HCT116 (cell line): ENCODE measurements around the gene ZNF800. TPM values are rescaled to one million over a fixed set of nuclear protein-coding genes. Genes with fewer than 3 reads are reported as not detected.

Experiments used
- ATAC-seq: fragments of 200-7000 bp; cut with Tn5 transposase; 2 replicates; pipeline ENCODE4 v1.9.1; 2020; ENCODE audit warnings: mild to moderate bottlenecking, moderate library complexity
- BruUV-seq: library from RNA; stranded (reverse); fragments of 400-500 nt; replicated peaks from 2 replicates; lab custom pipeline; 2021; lab: Mats Ljungman, UMichigan
- CTCF ChIA-PET: fragments of 300-600 bp; sonication (Branson Sonifier 250); formaldehyde crosslinking; loops from one replicate; lab custom pipeline; 2021; ENCODE audit warnings: antibody characterized with exemption; lab: Charles Lee
- POLR2A ChIA-PET: fragments of 300-600, 350-600 bp; sonication (Branson Sonifier 250); formaldehyde crosslinking; loops from one replicate; lab custom pipeline; 2021; ENCODE audit warnings: antibody characterized with exemption; lab: Charles Lee
- RAD21 ChIA-PET, 2 experiments: fragments of 300-600 bp; sonication (Branson Sonifier 250); formaldehyde crosslinking; loops; one replicate each; lab custom pipeline; 2023; ENCODE audit warnings: low total read pairs in 2 of 2; ENCODE audit not compliant: uncharacterized antibody in 2 of 2, unreplicated experiment in 2 of 2, low non-redundant PET in 1 of 2; lab: Charles Lee
- DNase-seq: peaks from one replicate; pipeline ENCODE4 v3.0.0-alpha.2; 2010; ENCODE audit warnings: low read depth, low spot score
- H2AFZ ChIP-seq: fragments of 200-600 bp; shearing (Covaris generic), sonication (generic); 2 replicates; pipeline ENCODE4 v1.6.1; 2017; ENCODE audit warnings: low read depth, mixed run types, mixed read lengths, antibody characterized with exemption, low read length; ENCODE audit not compliant: poor library complexity, severe bottlenecking
- H3K27ac ChIP-seq: 2 replicates; pipeline ENCODE4 v1.5.1; 2012; ENCODE audit warnings: low read depth, low read length
- H3K27me3 ChIP-seq: fragments of 200-600 bp; sonication (generic); 2 replicates; pipeline ENCODE4 v1.6.1; 2016; ENCODE audit warnings: mixed run types, low read length, mixed read lengths; ENCODE audit not compliant: insufficient read depth
- H3K36me3 ChIP-seq, 2 experiments: fragments of 200-500 bp in 1 of 2; fragments of 200-600 bp in 1 of 2; sonication (Bioruptor generic) in 1 of 2; sonication (generic) in 1 of 2; 2 replicates each; pipeline versions ENCODE4 v1.5.1 to v1.6.1; 2014 to 2016; ENCODE audit warnings: low read length in 2 of 2, inconsistent platforms in 1 of 2, mixed read lengths in 1 of 2, mixed run types in 1 of 2; ENCODE audit not compliant: insufficient read depth in 2 of 2, control insufficient read depth in 1 of 2
- H3K4me1 ChIP-seq, 2 experiments: fragments of 200-600 bp in 1 of 2; sonication (generic) in 1 of 2; 2 replicates each; pipeline versions ENCODE4 v1.5.1 to v1.6.1; 2012 to 2017; ENCODE audit warnings: low read length in 2 of 2, inconsistent platforms in 1 of 2, mild to moderate bottlenecking in 1 of 2, mixed read lengths in 1 of 2, mixed run types in 1 of 2, moderate library complexity in 1 of 2; ENCODE audit not compliant: insufficient read depth in 2 of 2, control insufficient read depth in 1 of 2
- H3K4me2 ChIP-seq: fragments of 200-600 bp; sonication (generic); 2 replicates; pipeline ENCODE4 v1.6.1; 2017; ENCODE audit warnings: mixed run types, low read length, mixed read lengths
- H3K4me3 ChIP-seq, 2 experiments: fragments of 200-600 bp in 1 of 2; sonication (generic) in 1 of 2; replicated peaks in 1 of 2; 2 replicates each; pipeline ENCODE4 v1.5.1; 2011 to 2016; ENCODE audit warnings: low read length in 2 of 2, control low read depth in 1 of 2, low read depth in 1 of 2, mild to moderate bottlenecking in 1 of 2, mixed read lengths in 1 of 2, mixed run types in 1 of 2
- H3K79me2 ChIP-seq: fragments of 200-600 bp; sonication (generic); 2 replicates; pipeline ENCODE4 v1.6.1; 2017; ENCODE audit warnings: mild to moderate bottlenecking, mixed run types, low read length, moderate library complexity, mixed read lengths; ENCODE audit not compliant: insufficient read depth
- H3K9ac ChIP-seq: fragments of 200-600 bp; sonication (generic); 2 replicates; pipeline ENCODE4 v1.6.1; 2016; ENCODE audit warnings: low read length, mixed read lengths
- H3K9me2 ChIP-seq: fragments of 200-600 bp; sonication (generic), shearing (Covaris generic); 2 replicates; pipeline ENCODE4 v1.6.1; 2017; ENCODE audit warnings: mixed run types, mild to moderate bottlenecking, moderate library complexity; ENCODE audit not compliant: insufficient read depth
- H3K9me3 ChIP-seq, 2 experiments: fragments of 200-500 bp in 1 of 2; fragments of 200-600 bp in 1 of 2; sonication (Bioruptor generic) in 1 of 2; sonication (generic) in 1 of 2; 2 replicates each; pipeline ENCODE4 v1.6.1; 2014 to 2017; ENCODE audit warnings: low read length in 2 of 2, mixed read lengths in 2 of 2, inconsistent platforms in 1 of 2, low read depth in 1 of 2, mild to moderate bottlenecking in 1 of 2, mixed run types in 1 of 2, moderate library complexity in 1 of 2; ENCODE audit not compliant: control insufficient read depth in 1 of 2, insufficient read depth in 1 of 2
- H4K20me1 ChIP-seq: fragments of 200-600 bp; sonication (generic), shearing (Covaris generic); 2 replicates; pipeline ENCODE4 v1.6.1; 2017; ENCODE audit warnings: mixed run types, mild to moderate bottlenecking, moderate library complexity; ENCODE audit not compliant: insufficient read depth
- CEBPB ChIP-seq: IDR thresholded peaks from 2 replicates; pipeline ENCODE4 v1.6.1; 2012; ENCODE audit warnings: low read depth
- EZH2phosphoT487 ChIP-seq: fragments of 200-600 bp; IDR thresholded peaks from 2 replicates; pipeline ENCODE4 v1.6.1; 2018; ENCODE audit warnings: antibody characterized with exemption, borderline replicate concordance
- TCF7L2 ChIP-seq: IDR thresholded peaks from 2 replicates; pipeline ENCODE4 v1.7.0; 2011; ENCODE audit warnings: borderline replicate concordance, inconsistent platforms; ENCODE audit not compliant: insufficient read depth, insufficient read length; ENCODE audit errors: extremely low read depth
- ZNF274 ChIP-seq: fragments of 200-500 bp; sonication (Bioruptor generic); IDR thresholded peaks from 2 replicates; pipeline ENCODE4 v1.6.1; 2014; ENCODE audit warnings: mild to moderate bottlenecking, low read depth, low read length, inconsistent platforms
- intact Hi-C: fragments of 100-400 bp; cut with micrococcal nuclease; formaldehyde crosslinking; loops from 2 replicates; pipeline ENCODE4 v1.10.0; 2022
- total RNA-seq: library from RNA; stranded (reverse); gene quantifications from one replicate; pipeline ENCODE4 v1.2.1, GENCODE V29; 2021; ENCODE audit not compliant: unreplicated experiment
- TF ChIP-seq, protein P1 (sequence below): IDR thresholded peaks from 2 replicates; pipeline ENCODE4 v1.6.1; 2012
- TF ChIP-seq, protein P2 (sequence below): IDR thresholded peaks from 2 replicates; pipeline ENCODE4 v1.6.1; 2011; ENCODE audit warnings: mild to moderate bottlenecking, low read length, moderate library complexity; ENCODE audit not compliant: insufficient replicate concordance; ENCODE audit errors: extremely low read depth

ZNF800 gene
- total RNA-seq, 1 experiment from 2014 or later, result 30.9 TPM

DNA sequence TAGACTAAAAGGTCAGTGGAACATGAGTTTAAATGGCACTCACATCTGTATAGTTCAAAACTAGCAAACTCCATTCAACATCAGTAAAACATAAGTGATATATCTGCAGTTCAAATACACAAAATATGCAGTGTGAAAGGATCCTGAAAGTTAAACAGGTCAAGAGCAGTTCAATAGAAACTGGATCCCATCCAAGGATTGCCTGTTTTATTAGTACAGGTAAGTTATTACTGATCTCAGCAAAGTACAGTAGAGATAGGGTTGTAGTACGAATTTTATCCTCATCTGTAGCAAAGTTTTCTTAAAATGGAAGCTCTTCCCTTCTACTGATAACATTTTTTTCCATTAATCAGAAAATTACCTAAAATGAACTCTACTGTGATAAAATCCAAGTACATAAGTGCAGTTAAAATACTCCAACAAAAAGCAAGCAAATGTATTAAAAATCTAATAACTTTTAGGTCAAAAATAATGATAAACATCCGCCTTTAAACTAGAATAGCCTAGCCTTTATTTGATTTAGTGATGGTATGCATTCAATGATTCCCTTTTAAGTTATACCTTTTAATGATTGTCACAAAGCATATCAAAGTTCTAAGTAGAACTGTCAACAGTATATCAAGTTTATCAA is 2.2 kb downstream of the ZNF800 start (continued):
- no peak for TF ChIP-seq CEBPB
- TF ChIP-seq, protein P1, sequence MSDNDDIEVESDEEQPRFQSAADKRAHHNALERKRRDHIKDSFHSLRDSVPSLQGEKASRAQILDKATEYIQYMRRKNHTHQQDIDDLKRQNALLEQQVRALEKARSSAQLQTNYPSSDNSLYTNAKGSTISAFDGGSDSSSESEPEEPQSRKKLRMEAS, result no peak
- no peak for TF ChIP-seq TCF7L2

DNA sequence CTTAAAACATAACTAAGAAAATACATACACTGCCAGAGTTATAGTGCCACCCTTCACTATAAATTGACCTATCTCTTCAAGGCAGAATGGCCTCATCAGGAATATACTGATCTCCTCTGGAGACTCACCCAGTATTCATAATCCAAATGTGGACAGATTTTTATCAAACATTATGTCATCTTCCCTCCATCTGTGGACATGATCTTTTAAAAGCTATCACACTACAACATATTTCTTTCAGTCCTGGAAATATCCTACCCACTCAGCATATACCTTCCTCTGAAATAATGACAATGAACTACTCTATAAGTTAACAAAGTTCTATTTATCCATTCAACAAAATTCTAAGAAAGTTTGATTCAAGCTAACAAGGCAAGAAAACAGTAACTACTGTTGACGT is 3.2 kb downstream of the ZNF800 start:
- H3K4me1 ChIP-seq, result peaks cover 4 to 16% of the 10 kb centered on the region in 2 experiments; a peak in 3 of 4 replicates
- ChIA-PET RAD21 (no interaction called here), POLR2A (no interaction called here), CTCF (no interaction called here)
- H3K36me3 ChIP-seq, result peaks cover 11 to 18% of the 10 kb centered on the region in 2 experiments
- H3K4me2 ChIP-seq, result no peak overlapping the region
- no peak overlapping the region for H3K9ac ChIP-seq
- no peak overlapping the region for H3K27ac ChIP-seq
- H3K9me2 ChIP-seq, result no peaks in the 10 kb centered on the region
- no peak overlapping the region for H3K4me3 ChIP-seq
- intact Hi-C loops, result no loop called here
- no peak for TF ChIP-seq EZH2phosphoT487
- TF ChIP-seq, protein P2, sequence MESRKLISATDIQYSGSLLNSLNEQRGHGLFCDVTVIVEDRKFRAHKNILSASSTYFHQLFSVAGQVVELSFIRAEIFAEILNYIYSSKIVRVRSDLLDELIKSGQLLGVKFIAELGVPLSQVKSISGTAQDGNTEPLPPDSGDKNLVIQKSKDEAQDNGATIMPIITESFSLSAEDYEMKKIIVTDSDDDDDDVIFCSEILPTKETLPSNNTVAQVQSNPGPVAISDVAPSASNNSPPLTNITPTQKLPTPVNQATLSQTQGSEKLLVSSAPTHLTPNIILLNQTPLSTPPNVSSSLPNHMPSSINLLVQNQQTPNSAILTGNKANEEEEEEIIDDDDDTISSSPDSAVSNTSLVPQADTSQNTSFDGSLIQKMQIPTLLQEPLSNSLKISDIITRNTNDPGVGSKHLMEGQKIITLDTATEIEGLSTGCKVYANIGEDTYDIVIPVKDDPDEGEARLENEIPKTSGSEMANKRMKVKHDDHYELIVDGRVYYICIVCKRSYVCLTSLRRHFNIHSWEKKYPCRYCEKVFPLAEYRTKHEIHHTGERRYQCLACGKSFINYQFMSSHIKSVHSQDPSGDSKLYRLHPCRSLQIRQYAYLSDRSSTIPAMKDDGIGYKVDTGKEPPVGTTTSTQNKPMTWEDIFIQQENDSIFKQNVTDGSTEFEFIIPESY, result no peak
- no peak for TF ChIP-seq ZNF274
- no peak for TF ChIP-seq CEBPB
- no TSS peak for BruUV-seq
- DNase-seq (no peak), ATAC-seq (no peak)
- peaks cover 79% of the 10 kb centered on the region for H3K79me2 ChIP-seq
- H3K27me3 ChIP-seq, result no peaks in the 10 kb centered on the region
- H4K20me1 ChIP-seq, result 0 out of 2 replicates have a peak, but pooled peaks cover 6% of the 10 kb centered on the region
- H3K9me3 ChIP-seq, result no peaks in the 10 kb centered on the region
- no peak overlapping the region for H2AFZ ChIP-seq
